GM12892 (cell line): ENCODE results near the gene HYCC1.
"Not testable (repeated sequence)": the region's sequence is repeated elsewhere in the genome, so short reads cannot be mapped to it uniquely, and the experiment has no call there.

Source experiments
- POLR2A ChIP-seq: IDR thresholded peaks from 2 replicates; pipeline ENCODE4 v1.6.1; 2011; ENCODE audit warnings: low read depth, low read length, control low read depth
- POLR2AphosphoS5 ChIP-seq: IDR thresholded peaks from 2 replicates; pipeline ENCODE4 v1.6.1; 2011; ENCODE audit warnings: low read depth, low read length, control low read depth
- TAF1 ChIP-seq: IDR thresholded peaks from 2 replicates; pipeline ENCODE4 v1.6.1; 2011; ENCODE audit warnings: low read depth, mild to moderate bottlenecking, control low read depth, low read length, borderline replicate concordance

GRCh38 chr7:22974636-22975035, 39.3 kb downstream of the HYCC1 start:
- TF ChIP-seq POLR2A, POLR2AphosphoS5, TAF1: not testable (repeated sequence)
